ENCODE results near the gene ZNF774.
"Not testable (repeated sequence)": the region's sequence is repeated elsewhere in the genome, so short reads cannot be mapped to it uniquely, and the experiment has no call there.

ZNF774 gene

GRCh38 chr15:90347431-90348065 lies 4.5 kb upstream of the ZNF774 start:
- H3K9me3 ChIP-seq (ENCODE audit: low read length); H3K36me3 ChIP-seq (ENCODE audit: insufficient read depth, low read length); H3K4me1 ChIP-seq (ENCODE audit: insufficient read depth, low read length); H3K4me3 ChIP-seq (ENCODE audit: low read depth in 1 of 2, low read length in 2 of 2); H3K27me3 ChIP-seq (ENCODE audit: control insufficient read depth in 1 of 2, insufficient read depth in 2 of 2, low read length in 2 of 2); H3K27ac ChIP-seq (ENCODE audit: low read depth, low read length); H3K9ac ChIP-seq (ENCODE audit: low read length): not testable (repeated sequence)

GRCh38 chr15:90348456-90348855 lies 3.6 kb upstream of the ZNF774 start:
- H3K4me3 ChIP-seq (ENCODE audit: low read depth in 1 of 2, low read length in 2 of 2), result no peak overlapping the region
- no peak overlapping the region for H3K9ac ChIP-seq (ENCODE audit: low read length)
- no peak overlapping the region for H3K27ac ChIP-seq (ENCODE audit: low read depth, low read length)
- H3K4me1 ChIP-seq (ENCODE audit: insufficient read depth, low read length), result no peaks in the 10 kb centered on the region
- H3K27me3 ChIP-seq (ENCODE audit: control insufficient read depth in 1 of 2, insufficient read depth in 2 of 2, low read length in 2 of 2), result no peaks in the 10 kb centered on the region
- no peaks in the 10 kb centered on the region for H3K36me3 ChIP-seq (ENCODE audit: insufficient read depth, low read length)
- no peaks in the 10 kb centered on the region for H3K9me3 ChIP-seq (ENCODE audit: low read length)

GRCh38 chr15:90349072-90349471 lies 3.0 kb upstream of the ZNF774 start:
- H3K27ac ChIP-seq (ENCODE audit: low read depth, low read length), result no peak overlapping the region
- H3K27me3 ChIP-seq (ENCODE audit: control insufficient read depth in 1 of 2, insufficient read depth in 2 of 2, low read length in 2 of 2), result no peaks in the 10 kb centered on the region
- no peak overlapping the region for H3K4me3 ChIP-seq (ENCODE audit: low read depth in 1 of 2, low read length in 2 of 2)
- no peaks in the 10 kb centered on the region for H3K4me1 ChIP-seq (ENCODE audit: insufficient read depth, low read length)
- no peaks in the 10 kb centered on the region for H3K9me3 ChIP-seq (ENCODE audit: low read length)
- H3K9ac ChIP-seq (ENCODE audit: low read length), result no peak overlapping the region
- no peaks in the 10 kb centered on the region for H3K36me3 ChIP-seq (ENCODE audit: insufficient read depth, low read length)

GRCh38 chr15:90349821-90350220 lies 2.3 kb upstream of the ZNF774 start:
- Histone ChIP-seq H3K9me3 (ENCODE audit: low read length) (no peaks in the 10 kb centered on the region), H3K36me3 (ENCODE audit: insufficient read depth, low read length) (no peaks in the 10 kb centered on the region), H3K27ac (ENCODE audit: low read depth, low read length) (no peak overlapping the region), H3K9ac (ENCODE audit: low read length) (no peak overlapping the region), H3K4me1 (ENCODE audit: insufficient read depth, low read length) (no peaks in the 10 kb centered on the region), H3K4me3 (ENCODE audit: low read depth in 1 of 2, low read length in 2 of 2) (no peak overlapping the region), H3K27me3 (ENCODE audit: control insufficient read depth in 1 of 2, insufficient read depth in 2 of 2, low read length in 2 of 2) (no peaks in the 10 kb centered on the region)

GRCh38 chr15:90351479-90352106 lies 491 bp upstream of the ZNF774 start:
- H3K9me3 ChIP-seq (ENCODE audit: low read length), result no peaks in the 10 kb centered on the region
- H3K4me3 ChIP-seq (ENCODE audit: low read depth in 1 of 2, low read length in 2 of 2), result peak overlapping the region; percentile 94 to 99
- no peaks in the 10 kb centered on the region for H3K27me3 ChIP-seq (ENCODE audit: control insufficient read depth in 1 of 2, insufficient read depth in 2 of 2, low read length in 2 of 2)
- H3K9ac ChIP-seq (ENCODE audit: low read length), result no peak overlapping the region
- H3K4me1 ChIP-seq (ENCODE audit: insufficient read depth, low read length), result no peaks in the 10 kb centered on the region
- no peaks in the 10 kb centered on the region for H3K36me3 ChIP-seq (ENCODE audit: insufficient read depth, low read length)
- H3K27ac ChIP-seq (ENCODE audit: low read depth, low read length), result no peak overlapping the region

GRCh38 chr15:90354986-90355385 lies 2.9 kb downstream of the ZNF774 start:
- Histone ChIP-seq H3K9ac (ENCODE audit: low read length) (no peak overlapping the region), H3K27ac (ENCODE audit: low read depth, low read length) (no peak overlapping the region), H3K36me3 (ENCODE audit: insufficient read depth, low read length) (no peaks in the 10 kb centered on the region), H3K4me3 (ENCODE audit: low read depth in 1 of 2, low read length in 2 of 2) (no peak overlapping the region), H3K4me1 (ENCODE audit: insufficient read depth, low read length) (no peaks in the 10 kb centered on the region), H3K27me3 (ENCODE audit: control insufficient read depth in 1 of 2, insufficient read depth in 2 of 2, low read length in 2 of 2) (no peaks in the 10 kb centered on the region), H3K9me3 (ENCODE audit: low read length) (no peaks in the 10 kb centered on the region)

- H3K4me1 ChIP-seq (ENCODE audit: insufficient read depth, low read length), result peaks cover 18% of the 10 kb centered on the region
- H3K27ac ChIP-seq (ENCODE audit: low read depth, low read length), result no peak overlapping the region
- no peak overlapping the region for H3K9ac ChIP-seq (ENCODE audit: low read length)
- no peak overlapping the region for H3K4me3 ChIP-seq (ENCODE audit: low read depth in 1 of 2, low read length in 2 of 2)
- H3K27me3 ChIP-seq (ENCODE audit: control insufficient read depth in 1 of 2, insufficient read depth in 2 of 2, low read length in 2 of 2), result no peaks in the 10 kb centered on the region
- no peaks in the 10 kb centered on the region for H3K9me3 ChIP-seq (ENCODE audit: low read length)
- no peaks in the 10 kb centered on the region for H3K36me3 ChIP-seq (ENCODE audit: insufficient read depth, low read length)
Measured at GRCh38 chr15:90358124-90359033, 6.3 kb downstream of the ZNF774 start.

- Histone ChIP-seq H3K27ac (ENCODE audit: low read depth, low read length) (no peak overlapping the region), H3K4me3 (ENCODE audit: low read depth in 1 of 2, low read length in 2 of 2) (no peak overlapping the region), H3K9ac (ENCODE audit: low read length) (no peak overlapping the region), H3K27me3 (ENCODE audit: control insufficient read depth in 1 of 2, insufficient read depth in 2 of 2, low read length in 2 of 2) (no peaks in the 10 kb centered on the region), H3K4me1 (ENCODE audit: insufficient read depth, low read length) (peaks cover 26% of the 10 kb centered on the region), H3K9me3 (ENCODE audit: low read length) (no peaks in the 10 kb centered on the region), H3K36me3 (ENCODE audit: insufficient read depth, low read length) (no peaks in the 10 kb centered on the region)
Measured at GRCh38 chr15:90360746-90361145, 8.7 kb downstream of the ZNF774 start.

- Histone ChIP-seq H3K4me3 (ENCODE audit: low read depth in 1 of 2, low read length in 2 of 2) (no peak overlapping the region), H3K4me1 (ENCODE audit: insufficient read depth, low read length) (peaks cover 38% of the 10 kb centered on the region), H3K27me3 (ENCODE audit: control insufficient read depth in 1 of 2, insufficient read depth in 2 of 2, low read length in 2 of 2) (no peaks in the 10 kb centered on the region), H3K27ac (ENCODE audit: low read depth, low read length) (peak overlapping the region; percentile 83), H3K36me3 (ENCODE audit: insufficient read depth, low read length) (no peaks in the 10 kb centered on the region), H3K9me3 (ENCODE audit: low read length) (no peaks in the 10 kb centered on the region), H3K9ac (ENCODE audit: low read length) (no peak overlapping the region)
Measured at GRCh38 chr15:90362936-90363212, 10.8 kb downstream of the ZNF774 start.

GRCh38 chr15:90364251-90364650 lies 12.2 kb downstream of the ZNF774 start:
- Histone ChIP-seq H3K27ac (ENCODE audit: low read depth, low read length) (no peak overlapping the region), H3K27me3 (ENCODE audit: control insufficient read depth in 1 of 2, insufficient read depth in 2 of 2, low read length in 2 of 2) (no peaks in the 10 kb centered on the region), H3K9ac (ENCODE audit: low read length) (no peak overlapping the region)

GRCh38 chr15:90365414-90366055 lies 13.5 kb downstream of the ZNF774 start:
- Histone ChIP-seq H3K36me3 (ENCODE audit: insufficient read depth, low read length) (no peaks in the 10 kb centered on the region), H3K27ac (ENCODE audit: low read depth, low read length) (no peak overlapping the region), H3K9me3 (ENCODE audit: low read length) (no peaks in the 10 kb centered on the region), H3K27me3 (ENCODE audit: control insufficient read depth in 1 of 2, insufficient read depth in 2 of 2, low read length in 2 of 2) (no peaks in the 10 kb centered on the region), H3K9ac (ENCODE audit: low read length) (no peak overlapping the region), H3K4me3 (ENCODE audit: low read depth in 1 of 2, low read length in 2 of 2) (no peak overlapping the region), H3K4me1 (ENCODE audit: insufficient read depth, low read length) (peaks cover 47% of the 10 kb centered on the region)

More at GRCh38 chr15:90364251-90364650, 12.2 kb downstream of the ZNF774 start:
- H3K4me3 ChIP-seq (ENCODE audit: low read depth in 1 of 2, low read length in 2 of 2), result no peak overlapping the region
- no peaks in the 10 kb centered on the region for H3K9me3 ChIP-seq (ENCODE audit: low read length)
- peaks cover 47% of the 10 kb centered on the region for H3K4me1 ChIP-seq (ENCODE audit: insufficient read depth, low read length)
- H3K36me3 ChIP-seq (ENCODE audit: insufficient read depth, low read length), result no peaks in the 10 kb centered on the region

All from muscle layer of colon (tissue), 2 donors.